Measurements from ENCODE around the gene CELF3. TPM values are rescaled to one million over a fixed set of nuclear protein-coding genes. Genes with fewer than 3 reads are reported as not detected.

The CELF3 gene
- total and polyA plus RNA-seq, 2 of the 13 experiments (the other 11 are each of a cell fraction or from before 2014, with no cell fraction given), result not detected

- Histone ChIP-seq H3K9me3 (ENCODE audit: low read length) (no peaks in the 10 kb centered on the region), H3K4me2 (ENCODE audit: low read depth, low read length) (peak overlapping the region; percentile 80), H3K4me3 (replicated peaks in 1 of 3; ENCODE audit: insufficient read depth in 1 of 3, low read depth in 2 of 3, low read length in 3 of 3) (peak overlapping the region; percentile 32 to 55 (median 42); a peak in 5 of 6 replicates), H3K27ac (ENCODE audit: extremely low read length, insufficient read depth, low read length) (no peak overlapping the region), H3K9ac (ENCODE audit: insufficient read depth, low read depth, low read length) (peak overlapping the region; percentile 42; the same call in 1 of the 2 replicates), H3K79me2 (ENCODE audit: insufficient read depth, low read length) (no peaks in the 10 kb centered on the region), H3K27me3 (ENCODE audit: control insufficient read depth in 1 of 2, insufficient read depth in 2 of 2, low read length in 2 of 2) (peaks cover 0 to 17% of the 10 kb centered on the region in 2 experiments; a peak in 3 of 5 replicates), H2AFZ (ENCODE audit: low read length) (no peak overlapping the region), H3K4me1 (ENCODE audit: insufficient read depth, low read length) (peaks cover 37% of the 10 kb centered on the region), H4K20me1 (ENCODE audit: insufficient read depth, low read length) (no peaks in the 10 kb centered on the region), H3K36me3 (replicated peaks in 1 of 2; ENCODE audit: control insufficient read depth in 1 of 2, insufficient read depth in 2 of 2, low read length in 2 of 2) (no peaks in the 10 kb centered on the region)
- peak; percentile 44 for DNase-seq (ENCODE audit: low spot score)
- POLR2A ChIA-PET, result interaction anchor here (0.7 kb wide), 1 partner anchor 117 kb away, joined by 3 read pairs; the partner anchor contains the start of gene SNX27
- no TSS peak for BruUV-seq (replicated peaks)
- intact Hi-C loops (cut with micrococcal nuclease; ENCODE audit: unreplicated experiment), result no loop called here
- in situ Hi-C loops (cut with HindIII; ENCODE audit: extremely low pct_ligation_motif_present, low pct_unique_long_range_greater_than_20kb), result loop anchor here (25.0 kb wide), 1 partner anchor 192 kb away; the partner anchor contains the start of gene TUFT1
- 0% methylated on average over 10 of the region's 10 CpGs for WGBS (ENCODE audit: low lambda C conversion rate)
- ATAC-seq, result peak; percentile 82
- CTCF ChIA-PET (ENCODE audit: low intra/inter-chr PET ratio, low total read pairs), result no interaction called here
- peak; percentile 47 for FAIRE-seq
- TF ChIP-seq IKZF4 (CRISPR knock-in tag; IDR thresholded peaks at IDR 0.05; ENCODE audit: borderline replicate concordance, low read depth, not compliant biosample characterization) (no peak), STAT6 (CRISPR knock-in tag; IDR thresholded peaks at IDR 0.05; ENCODE audit: borderline replicate concordance) (no peak), KDM6A (CRISPR knock-in tag; IDR thresholded peaks at IDR 0.05; ENCODE audit: low read depth) (no peak), ZNF724P (CRISPR knock-in tag; IDR thresholded peaks at IDR 0.05; ENCODE audit: borderline replicate concordance) (no peak), HIVEP1 (CRISPR knock-in tag; IDR thresholded peaks at IDR 0.05) (no peak), CHD4 (IDR thresholded peaks at IDR 0.05; ENCODE audit: borderline replicate concordance, low read length) (no peak), CENPBD1 (CRISPR knock-in tag; IDR thresholded peaks at IDR 0.05; ENCODE audit: borderline replicate concordance, low read depth) (no peak), FOXP4 (CRISPR knock-in tag; IDR thresholded peaks at IDR 0.05) (peak; percentile 82), TCF7L2 (IDR thresholded peaks at IDR 0.05; ENCODE audit: low read depth, low read length) (no peak), ZNF350 (CRISPR knock-in tag; IDR thresholded peaks at IDR 0.05; ENCODE audit: borderline replicate concordance, low read depth) (no peak), NONO (IDR thresholded peaks at IDR 0.05) (no peak), NONO (CRISPR knock-in tag; conservative IDR thresholded peaks at IDR 0.05) (no peak), PLSCR1 (CRISPR knock-in tag; IDR thresholded peaks at IDR 0.05; ENCODE audit: borderline replicate concordance) (no peak), KDM1A (CRISPR knock-in tag; IDR thresholded peaks at IDR 0.05) (no peak), EP300 (IDR thresholded peaks at IDR 0.05; ENCODE audit: low read depth in 2 of 2, low read length in 2 of 2) (no peak; a peak in 1 of 4 replicates), EP300 (CRISPR knock-in tag; IDR thresholded peaks at IDR 0.05; ENCODE audit: borderline replicate concordance) (no peak), ZNF446 (CRISPR knock-in tag; IDR thresholded peaks at IDR 0.05) (no peak), ZNF326 (CRISPR knock-in tag; IDR thresholded peaks at IDR 0.05; ENCODE audit: borderline replicate concordance) (no peak)
Observed at GRCh38 chr1:151729157-151729965, 12.8 kb upstream of the CELF3 start.
